Adrenal gland (tissue), 5 donors: ENCODE data around the gene ADAMTS6.

Source experiments
- POLR2A ChIP-seq, 2 donors: fragments of 450-650 bp; IDR thresholded peaks; one replicate each; pipeline ENCODE4 v1.6.1; 2017; ENCODE audit warnings: antibody characterized with exemption in 2 of 2, mild to moderate bottlenecking in 2 of 2, moderate library complexity in 1 of 2
- TF ChIP-seq, protein P1 (sequence below), 6 experiments: fragments of 450-650 bp in 4 of 6; fragments of 200-600 bp in 2 of 6; sonication (generic) in 1 of 6; IDR thresholded peaks; 1 replicate in 5 of 6; 2 replicates in 1 of 6; pipeline versions ENCODE4 v1.5.1 to v1.8.0; 2016 to 2021; ENCODE audit warnings: antibody characterized with exemption in 6 of 6, mild to moderate bottlenecking in 2 of 6, moderate library complexity in 1 of 6
- donor health status: DM: no; HTN: no; CAD: no.

DNA sequence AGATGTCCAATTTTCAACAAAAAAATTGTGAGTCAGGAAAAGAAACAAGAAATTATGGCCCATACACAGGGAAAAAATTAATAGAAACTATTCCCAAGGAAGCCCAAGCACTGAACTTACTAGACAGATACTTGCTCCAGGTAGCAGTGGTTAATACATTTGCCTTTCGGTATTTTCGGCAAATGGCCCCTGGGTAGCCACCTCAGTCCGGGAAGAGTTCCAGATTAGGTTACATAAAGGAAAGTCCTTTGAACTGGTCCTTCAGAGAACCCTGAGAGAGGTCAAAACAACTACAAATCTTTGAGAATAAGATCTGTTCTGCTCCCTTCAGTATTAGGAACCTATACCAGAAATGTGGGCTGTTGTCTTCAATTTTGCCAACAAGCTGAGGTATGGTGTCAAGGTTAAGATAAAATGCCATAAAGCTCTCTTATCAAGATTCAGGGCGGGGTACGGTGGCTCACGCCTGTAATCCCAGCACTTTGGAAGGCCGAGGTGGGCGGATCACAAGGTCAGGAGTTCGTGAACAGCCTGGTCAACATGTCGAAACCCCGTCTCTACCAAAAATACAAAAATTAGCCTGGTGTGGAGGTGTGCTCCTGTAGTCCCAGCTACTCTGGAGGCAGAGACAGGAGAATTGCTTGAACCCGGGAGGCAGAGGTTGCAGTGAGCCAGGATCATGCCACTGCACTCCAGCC lies 369.6 kb downstream of the ADAMTS6 start:
- TF ChIP-seq, protein P1, sequence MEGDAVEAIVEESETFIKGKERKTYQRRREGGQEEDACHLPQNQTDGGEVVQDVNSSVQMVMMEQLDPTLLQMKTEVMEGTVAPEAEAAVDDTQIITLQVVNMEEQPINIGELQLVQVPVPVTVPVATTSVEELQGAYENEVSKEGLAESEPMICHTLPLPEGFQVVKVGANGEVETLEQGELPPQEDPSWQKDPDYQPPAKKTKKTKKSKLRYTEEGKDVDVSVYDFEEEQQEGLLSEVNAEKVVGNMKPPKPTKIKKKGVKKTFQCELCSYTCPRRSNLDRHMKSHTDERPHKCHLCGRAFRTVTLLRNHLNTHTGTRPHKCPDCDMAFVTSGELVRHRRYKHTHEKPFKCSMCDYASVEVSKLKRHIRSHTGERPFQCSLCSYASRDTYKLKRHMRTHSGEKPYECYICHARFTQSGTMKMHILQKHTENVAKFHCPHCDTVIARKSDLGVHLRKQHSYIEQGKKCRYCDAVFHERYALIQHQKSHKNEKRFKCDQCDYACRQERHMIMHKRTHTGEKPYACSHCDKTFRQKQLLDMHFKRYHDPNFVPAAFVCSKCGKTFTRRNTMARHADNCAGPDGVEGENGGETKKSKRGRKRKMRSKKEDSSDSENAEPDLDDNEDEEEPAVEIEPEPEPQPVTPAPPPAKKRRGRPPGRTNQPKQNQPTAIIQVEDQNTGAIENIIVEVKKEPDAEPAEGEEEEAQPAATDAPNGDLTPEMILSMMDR (IDR thresholded peaks at IDR 0.05), result no peak
- TF ChIP-seq POLR2A (IDR thresholded peaks at IDR 0.05), result no peak
